ENCODE results near the gene SPR. TPM values are rescaled to one million over a fixed set of nuclear protein-coding genes. Genes with fewer than 3 reads are reported as not detected.

Gene SPR
- total and polyA plus RNA-seq, 2 of the 13 experiments (the other 11 are each of a cell fraction or from before 2014, with no cell fraction given), result 34.0 to 96.0 TPM

- Histone ChIP-seq H3K4me3 (replicated peaks in 1 of 3; ENCODE audit: insufficient read depth in 1 of 3, low read depth in 2 of 3, low read length in 3 of 3) (no peak overlapping the region), H3K27ac (ENCODE audit: extremely low read length, insufficient read depth, low read length) (no peak overlapping the region), H3K4me2 (ENCODE audit: low read depth, low read length) (no peak overlapping the region), H3K9ac (ENCODE audit: insufficient read depth, low read depth, low read length) (no peak overlapping the region), H3K4me1 (ENCODE audit: insufficient read depth, low read length) (peaks cover 16% of the 10 kb centered on the region), H3K79me2 (ENCODE audit: insufficient read depth, low read length) (no peaks in the 10 kb centered on the region), H3K9me3 (ENCODE audit: low read length) (no peaks in the 10 kb centered on the region), H3K27me3 (ENCODE audit: control insufficient read depth in 1 of 2, insufficient read depth in 2 of 2, low read length in 2 of 2) (no peaks in the 10 kb centered on the region; a peak in 1 of 5 replicates), H3K36me3 (replicated peaks in 1 of 2; ENCODE audit: control insufficient read depth in 1 of 2, insufficient read depth in 2 of 2, low read length in 2 of 2) (no peaks in the 10 kb centered on the region), H2AFZ (ENCODE audit: low read length) (no peak overlapping the region), H4K20me1 (ENCODE audit: insufficient read depth, low read length) (peaks cover under 1% of the 10 kb centered on the region; the same call in 1 of the 2 replicates)
- ChIA-PET CTCF (ENCODE audit: low intra/inter-chr PET ratio, low total read pairs) (no interaction called here), POLR2A (no interaction called here)
- FAIRE-seq, result peak; percentile 64
- no TSS peak for BruUV-seq (replicated peaks)
- peak; percentile 47 for DNase-seq (ENCODE audit: low spot score)
- ATAC-seq, result no peak
- intact Hi-C loops (cut with micrococcal nuclease; ENCODE audit: unreplicated experiment) (no loop called here), in situ Hi-C loops (cut with HindIII; ENCODE audit: extremely low pct_ligation_motif_present, low pct_unique_long_range_greater_than_20kb) (no loop called here)
- WGBS (ENCODE audit: low lambda C conversion rate), result 8% methylated on average over 4 of the region's 4 CpGs
- no peak for TF ChIP-seq STAT5B (CRISPR knock-in tag; IDR thresholded peaks at IDR 0.05)
- TF ChIP-seq, protein P1, sequence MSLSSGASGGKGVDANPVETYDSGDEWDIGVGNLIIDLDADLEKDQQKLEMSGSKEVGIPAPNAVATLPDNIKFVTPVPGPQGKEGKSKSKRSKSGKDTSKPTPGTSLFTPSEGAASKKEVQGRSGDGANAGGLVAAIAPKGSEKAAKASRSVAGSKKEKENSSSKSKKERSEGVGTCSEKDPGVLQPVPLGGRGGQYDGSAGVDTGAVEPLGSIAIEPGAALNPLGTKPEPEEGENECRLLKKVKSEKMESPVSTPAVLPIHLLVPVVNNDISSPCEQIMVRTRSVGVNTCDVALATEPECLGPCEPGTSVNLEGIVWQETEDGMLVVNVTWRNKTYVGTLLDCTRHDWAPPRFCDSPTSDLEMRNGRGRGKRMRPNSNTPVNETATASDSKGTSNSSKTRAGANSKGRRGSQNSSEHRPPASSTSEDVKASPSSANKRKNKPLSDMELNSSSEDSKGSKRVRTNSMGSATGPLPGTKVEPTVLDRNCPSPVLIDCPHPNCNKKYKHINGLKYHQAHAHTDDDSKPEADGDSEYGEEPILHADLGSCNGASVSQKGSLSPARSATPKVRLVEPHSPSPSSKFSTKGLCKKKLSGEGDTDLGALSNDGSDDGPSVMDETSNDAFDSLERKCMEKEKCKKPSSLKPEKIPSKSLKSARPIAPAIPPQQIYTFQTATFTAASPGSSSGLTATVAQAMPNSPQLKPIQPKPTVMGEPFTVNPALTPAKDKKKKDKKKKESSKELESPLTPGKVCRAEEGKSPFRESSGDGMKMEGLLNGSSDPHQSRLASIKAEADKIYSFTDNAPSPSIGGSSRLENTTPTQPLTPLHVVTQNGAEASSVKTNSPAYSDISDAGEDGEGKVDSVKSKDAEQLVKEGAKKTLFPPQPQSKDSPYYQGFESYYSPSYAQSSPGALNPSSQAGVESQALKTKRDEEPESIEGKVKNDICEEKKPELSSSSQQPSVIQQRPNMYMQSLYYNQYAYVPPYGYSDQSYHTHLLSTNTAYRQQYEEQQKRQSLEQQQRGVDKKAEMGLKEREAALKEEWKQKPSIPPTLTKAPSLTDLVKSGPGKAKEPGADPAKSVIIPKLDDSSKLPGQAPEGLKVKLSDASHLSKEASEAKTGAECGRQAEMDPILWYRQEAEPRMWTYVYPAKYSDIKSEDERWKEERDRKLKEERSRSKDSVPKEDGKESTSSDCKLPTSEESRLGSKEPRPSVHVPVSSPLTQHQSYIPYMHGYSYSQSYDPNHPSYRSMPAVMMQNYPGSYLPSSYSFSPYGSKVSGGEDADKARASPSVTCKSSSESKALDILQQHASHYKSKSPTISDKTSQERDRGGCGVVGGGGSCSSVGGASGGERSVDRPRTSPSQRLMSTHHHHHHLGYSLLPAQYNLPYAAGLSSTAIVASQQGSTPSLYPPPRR (CRISPR knock-in tag; IDR thresholded peaks at IDR 0.05; ENCODE audit: borderline replicate concordance), result no peak
- no peak for TF ChIP-seq TEAD2 (CRISPR knock-in tag; IDR thresholded peaks at IDR 0.05)
- TF ChIP-seq NAIF1 (CRISPR knock-in tag; IDR thresholded peaks at IDR 0.05; ENCODE audit: borderline replicate concordance), result no peak
- TF ChIP-seq ZFP36 (IDR thresholded peaks at IDR 0.05; ENCODE audit: borderline replicate concordance, low read depth, low read length, partially characterized antibody), result no peak
- no peak for TF ChIP-seq KLF9 (CRISPR knock-in tag; IDR thresholded peaks at IDR 0.05; ENCODE audit: low read depth)
- TF ChIP-seq CCDC6 (CRISPR knock-in tag; IDR thresholded peaks at IDR 0.05), result no peak
- peak; percentile 59; the same call in 1 of the 2 replicates for TF ChIP-seq ATF2 (CRISPR knock-in tag; IDR thresholded peaks at IDR 0.05)
- no peak for TF ChIP-seq ZFYVE20 (CRISPR knock-in tag; IDR thresholded peaks at IDR 0.05; ENCODE audit: borderline replicate concordance, low read depth)
- TF ChIP-seq ZNF607 (CRISPR knock-in tag; IDR thresholded peaks at IDR 0.05; ENCODE audit: borderline replicate concordance), result 0 out of 2 replicates have a peak, but pooled peaks have one; percentile 57
- no peak for TF ChIP-seq ASH2L (IDR thresholded peaks at IDR 0.05; ENCODE audit: insufficient read length, low read depth, low read length)
- no peak for TF ChIP-seq ZNF234 (CRISPR knock-in tag; conservative IDR thresholded peaks at IDR 0.05)
- TF ChIP-seq ZNF329 (CRISPR knock-in tag; IDR thresholded peaks at IDR 0.05; ENCODE audit: low read depth), result no peak
- TF ChIP-seq ARID4A (CRISPR knock-in tag; IDR thresholded peaks at IDR 0.05; ENCODE audit: borderline replicate concordance), result peak; percentile 44; the same call in 1 of the 2 replicates
Measured at GRCh38 chr2:72883356-72883962, 3.7 kb upstream of the SPR start.
